ENCODE results near the gene CHP1.

CHP1 gene

DNA sequence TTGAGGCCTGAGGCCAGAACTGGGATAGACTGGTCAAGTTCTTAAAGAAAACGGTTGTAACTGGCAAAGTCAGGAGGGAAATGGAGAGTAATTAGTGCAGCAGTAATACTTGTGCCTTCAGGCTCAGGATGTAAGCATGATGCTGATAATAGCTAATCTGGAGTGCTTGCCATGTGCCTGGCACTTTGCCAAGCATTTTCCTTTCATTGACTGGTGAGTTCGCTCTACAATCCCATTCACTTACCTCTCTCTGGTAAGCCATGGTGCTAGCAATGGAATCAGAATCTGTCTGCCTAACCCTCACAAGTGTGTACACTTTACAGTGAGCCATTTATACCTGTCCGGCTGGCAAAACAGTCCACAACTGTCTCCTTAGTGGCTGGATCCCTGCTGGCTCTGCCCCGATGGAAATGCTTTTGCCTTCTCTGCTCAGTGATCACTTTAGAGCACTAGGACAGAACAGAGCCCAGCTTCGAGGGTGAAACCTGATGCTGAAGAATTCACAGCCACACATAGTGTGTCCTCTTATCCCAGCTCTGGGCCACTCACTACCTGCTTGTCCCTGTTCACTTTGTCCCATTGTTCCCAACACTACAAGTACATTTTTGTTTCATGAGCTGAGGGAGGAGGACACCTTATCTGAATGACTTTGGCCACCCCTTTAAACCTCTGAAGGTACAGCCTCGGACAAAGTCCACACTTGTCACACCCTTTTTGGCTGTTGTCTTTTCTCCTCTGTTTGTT lies 10.3 kb downstream of the CHP1 start (continued):
- TF ChIP-seq EGR2 (tag by site-specific recombination; IDR thresholded peaks at IDR 0.05; ENCODE audit: low read depth), result no peak
- TF ChIP-seq FEZF1 (tag by site-specific recombination; IDR thresholded peaks at IDR 0.05), result peak; percentile 32; the same call in 1 of the 2 replicates
- 0 out of 2 replicates have a peak, but pooled peaks have one; percentile 50 for TF ChIP-seq ZNF571 (tag by site-specific recombination; IDR thresholded peaks at IDR 0.05)
- TF ChIP-seq ZNF24 (tag by site-specific recombination; IDR thresholded peaks at IDR 0.05), result no peak
- 0 out of 2 replicates have a peak, but pooled peaks have one; percentile 61 for TF ChIP-seq ZNF776 (tag by site-specific recombination; IDR thresholded peaks at IDR 0.05; ENCODE audit: borderline replicate concordance)
- TF ChIP-seq ZNF561 (tag by site-specific recombination; IDR thresholded peaks at IDR 0.05; ENCODE audit: borderline replicate concordance), result peak; percentile 62; the same call in 1 of the 2 replicates
- 0 out of 2 replicates have a peak, but pooled peaks have one; percentile 44 for TF ChIP-seq ZNF549 (tag by site-specific recombination; IDR thresholded peaks at IDR 0.05)
- TF ChIP-seq ZNF37A (tag by site-specific recombination; IDR thresholded peaks at IDR 0.05), result 0 out of 2 replicates have a peak, but pooled peaks have one; percentile 34
- TF ChIP-seq, protein P1, sequence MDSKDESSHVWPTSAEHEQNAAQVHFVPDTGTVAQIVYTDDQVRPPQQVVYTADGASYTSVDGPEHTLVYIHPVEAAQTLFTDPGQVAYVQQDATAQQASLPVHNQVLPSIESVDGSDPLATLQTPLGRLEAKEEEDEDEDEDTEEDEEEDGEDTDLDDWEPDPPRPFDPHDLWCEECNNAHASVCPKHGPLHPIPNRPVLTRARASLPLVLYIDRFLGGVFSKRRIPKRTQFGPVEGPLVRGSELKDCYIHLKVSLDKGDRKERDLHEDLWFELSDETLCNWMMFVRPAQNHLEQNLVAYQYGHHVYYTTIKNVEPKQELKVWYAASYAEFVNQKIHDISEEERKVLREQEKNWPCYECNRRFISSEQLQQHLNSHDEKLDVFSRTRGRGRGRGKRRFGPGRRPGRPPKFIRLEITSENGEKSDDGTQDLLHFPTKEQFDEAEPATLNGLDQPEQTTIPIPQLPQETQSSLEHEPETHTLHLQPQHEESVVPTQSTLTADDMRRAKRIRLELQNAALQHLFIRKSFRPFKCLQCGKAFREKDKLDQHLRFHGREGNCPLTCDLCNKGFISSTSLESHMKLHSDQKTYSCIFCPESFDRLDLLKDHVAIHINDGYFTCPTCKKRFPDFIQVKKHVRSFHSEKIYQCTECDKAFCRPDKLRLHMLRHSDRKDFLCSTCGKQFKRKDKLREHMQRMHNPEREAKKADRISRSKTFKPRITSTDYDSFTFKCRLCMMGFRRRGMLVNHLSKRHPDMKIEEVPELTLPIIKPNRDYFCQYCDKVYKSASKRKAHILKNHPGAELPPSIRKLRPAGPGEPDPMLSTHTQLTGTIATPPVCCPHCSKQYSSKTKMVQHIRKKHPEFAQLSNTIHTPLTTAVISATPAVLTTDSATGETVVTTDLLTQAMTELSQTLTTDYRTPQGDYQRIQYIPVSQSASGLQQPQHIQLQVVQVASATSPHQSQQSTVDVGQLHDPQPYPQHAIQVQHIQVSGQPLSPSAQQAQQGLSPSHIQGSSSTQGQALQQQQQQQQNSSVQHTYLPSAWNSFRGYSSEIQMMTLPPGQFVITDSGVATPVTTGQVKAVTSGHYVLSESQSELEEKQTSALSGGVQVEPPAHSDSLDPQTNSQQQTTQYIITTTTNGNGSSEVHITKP (tag by site-specific recombination; IDR thresholded peaks at IDR 0.05), result peak; percentile 83
- TF ChIP-seq, protein P2, sequence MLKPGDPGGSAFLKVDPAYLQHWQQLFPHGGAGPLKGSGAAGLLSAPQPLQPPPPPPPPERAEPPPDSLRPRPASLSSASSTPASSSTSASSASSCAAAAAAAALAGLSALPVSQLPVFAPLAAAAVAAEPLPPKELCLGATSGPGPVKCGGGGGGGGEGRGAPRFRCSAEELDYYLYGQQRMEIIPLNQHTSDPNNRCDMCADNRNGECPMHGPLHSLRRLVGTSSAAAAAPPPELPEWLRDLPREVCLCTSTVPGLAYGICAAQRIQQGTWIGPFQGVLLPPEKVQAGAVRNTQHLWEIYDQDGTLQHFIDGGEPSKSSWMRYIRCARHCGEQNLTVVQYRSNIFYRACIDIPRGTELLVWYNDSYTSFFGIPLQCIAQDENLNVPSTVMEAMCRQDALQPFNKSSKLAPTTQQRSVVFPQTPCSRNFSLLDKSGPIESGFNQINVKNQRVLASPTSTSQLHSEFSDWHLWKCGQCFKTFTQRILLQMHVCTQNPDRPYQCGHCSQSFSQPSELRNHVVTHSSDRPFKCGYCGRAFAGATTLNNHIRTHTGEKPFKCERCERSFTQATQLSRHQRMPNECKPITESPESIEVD (tag by site-specific recombination; IDR thresholded peaks at IDR 0.05), result peak; percentile 58
- 0 out of 2 replicates have a peak, but pooled peaks have one; percentile 13 for TF ChIP-seq ZNF10 (tag by site-specific recombination; IDR thresholded peaks at IDR 0.05)
- TF ChIP-seq, protein P3, sequence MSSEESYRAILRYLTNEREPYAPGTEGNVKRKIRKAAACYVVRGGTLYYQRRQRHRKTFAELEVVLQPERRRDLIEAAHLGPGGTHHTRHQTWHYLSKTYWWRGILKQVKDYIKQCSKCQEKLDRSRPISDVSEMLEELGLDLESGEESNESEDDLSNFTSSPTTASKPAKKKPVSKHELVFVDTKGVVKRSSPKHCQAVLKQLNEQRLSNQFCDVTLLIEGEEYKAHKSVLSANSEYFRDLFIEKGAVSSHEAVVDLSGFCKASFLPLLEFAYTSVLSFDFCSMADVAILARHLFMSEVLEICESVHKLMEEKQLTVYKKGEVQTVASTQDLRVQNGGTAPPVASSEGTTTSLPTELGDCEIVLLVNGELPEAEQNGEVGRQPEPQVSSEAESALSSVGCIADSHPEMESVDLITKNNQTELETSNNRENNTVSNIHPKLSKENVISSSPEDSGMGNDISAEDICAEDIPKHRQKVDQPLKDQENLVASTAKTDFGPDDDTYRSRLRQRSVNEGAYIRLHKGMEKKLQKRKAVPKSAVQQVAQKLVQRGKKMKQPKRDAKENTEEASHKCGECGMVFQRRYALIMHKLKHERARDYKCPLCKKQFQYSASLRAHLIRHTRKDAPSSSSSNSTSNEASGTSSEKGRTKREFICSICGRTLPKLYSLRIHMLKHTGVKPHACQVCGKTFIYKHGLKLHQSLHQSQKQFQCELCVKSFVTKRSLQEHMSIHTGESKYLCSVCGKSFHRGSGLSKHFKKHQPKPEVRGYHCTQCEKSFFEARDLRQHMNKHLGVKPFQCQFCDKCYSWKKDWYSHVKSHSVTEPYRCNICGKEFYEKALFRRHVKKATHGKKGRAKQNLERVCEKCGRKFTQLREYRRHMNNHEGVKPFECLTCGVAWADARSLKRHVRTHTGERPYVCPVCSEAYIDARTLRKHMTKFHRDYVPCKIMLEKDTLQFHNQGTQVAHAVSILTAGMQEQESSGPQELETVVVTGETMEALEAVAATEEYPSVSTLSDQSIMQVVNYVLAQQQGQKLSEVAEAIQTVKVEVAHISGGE (tag by site-specific recombination; conservative IDR thresholded peaks at IDR 0.05; ENCODE audit: low read depth), result no peak
- TF ChIP-seq YY1 (tag by site-specific recombination; IDR thresholded peaks at IDR 0.05), result no peak
- no peak for TF ChIP-seq ZNF664 (tag by site-specific recombination; IDR thresholded peaks at IDR 0.05)
- TF ChIP-seq HOXA7 (CRISPR knock-in tag; IDR thresholded peaks at IDR 0.05; ENCODE audit: borderline replicate concordance), result no peak
- no peak for TF ChIP-seq ZNF624 (tag by site-specific recombination; IDR thresholded peaks at IDR 0.05)
- TF ChIP-seq, protein P4, sequence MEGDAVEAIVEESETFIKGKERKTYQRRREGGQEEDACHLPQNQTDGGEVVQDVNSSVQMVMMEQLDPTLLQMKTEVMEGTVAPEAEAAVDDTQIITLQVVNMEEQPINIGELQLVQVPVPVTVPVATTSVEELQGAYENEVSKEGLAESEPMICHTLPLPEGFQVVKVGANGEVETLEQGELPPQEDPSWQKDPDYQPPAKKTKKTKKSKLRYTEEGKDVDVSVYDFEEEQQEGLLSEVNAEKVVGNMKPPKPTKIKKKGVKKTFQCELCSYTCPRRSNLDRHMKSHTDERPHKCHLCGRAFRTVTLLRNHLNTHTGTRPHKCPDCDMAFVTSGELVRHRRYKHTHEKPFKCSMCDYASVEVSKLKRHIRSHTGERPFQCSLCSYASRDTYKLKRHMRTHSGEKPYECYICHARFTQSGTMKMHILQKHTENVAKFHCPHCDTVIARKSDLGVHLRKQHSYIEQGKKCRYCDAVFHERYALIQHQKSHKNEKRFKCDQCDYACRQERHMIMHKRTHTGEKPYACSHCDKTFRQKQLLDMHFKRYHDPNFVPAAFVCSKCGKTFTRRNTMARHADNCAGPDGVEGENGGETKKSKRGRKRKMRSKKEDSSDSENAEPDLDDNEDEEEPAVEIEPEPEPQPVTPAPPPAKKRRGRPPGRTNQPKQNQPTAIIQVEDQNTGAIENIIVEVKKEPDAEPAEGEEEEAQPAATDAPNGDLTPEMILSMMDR (tag by site-specific recombination; IDR thresholded peaks at IDR 0.05), result no peak
- TF ChIP-seq ZNF248 (tag by site-specific recombination; IDR thresholded peaks at IDR 0.05), result no peak
- TF ChIP-seq ZNF629 (tag by site-specific recombination; IDR thresholded peaks at IDR 0.05), result 0 out of 2 replicates have a peak, but pooled peaks have one; percentile 37
- TF ChIP-seq, protein P5, sequence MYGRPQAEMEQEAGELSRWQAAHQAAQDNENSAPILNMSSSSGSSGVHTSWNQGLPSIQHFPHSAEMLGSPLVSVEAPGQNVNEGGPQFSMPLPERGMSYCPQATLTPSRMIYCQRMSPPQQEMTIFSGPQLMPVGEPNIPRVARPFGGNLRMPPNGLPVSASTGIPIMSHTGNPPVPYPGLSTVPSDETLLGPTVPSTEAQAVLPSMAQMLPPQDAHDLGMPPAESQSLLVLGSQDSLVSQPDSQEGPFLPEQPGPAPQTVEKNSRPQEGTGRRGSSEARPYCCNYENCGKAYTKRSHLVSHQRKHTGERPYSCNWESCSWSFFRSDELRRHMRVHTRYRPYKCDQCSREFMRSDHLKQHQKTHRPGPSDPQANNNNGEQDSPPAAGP (tag by site-specific recombination; IDR thresholded peaks at IDR 0.05), result no peak
- no peak for TF ChIP-seq ZNF23 (tag by site-specific recombination; IDR thresholded peaks at IDR 0.05; ENCODE audit: borderline replicate concordance)
- peak; percentile 94 for TF ChIP-seq ZNF660 (tag by site-specific recombination; IDR thresholded peaks at IDR 0.05)
- peak; percentile 62 for TF ChIP-seq ZXDB (tag by site-specific recombination; IDR thresholded peaks at IDR 0.05)
- 0 out of 2 replicates have a peak, but pooled peaks have one; percentile 22 for TF ChIP-seq OSR2 (tag by site-specific recombination; IDR thresholded peaks at IDR 0.05)
- TF ChIP-seq ZBTB48 (tag by site-specific recombination; IDR thresholded peaks at IDR 0.05), result no peak
- 0 out of 2 replicates have a peak, but pooled peaks have one; percentile 21 for TF ChIP-seq ZNF596 (tag by site-specific recombination; IDR thresholded peaks at IDR 0.05)
- TF ChIP-seq ZNF114 (tag by site-specific recombination; IDR thresholded peaks at IDR 0.05), result no peak
- peak; percentile 68 for TF ChIP-seq PRDM1 (tag by site-specific recombination; IDR thresholded peaks at IDR 0.05)
- TF ChIP-seq ZBTB17 (tag by site-specific recombination; IDR thresholded peaks at IDR 0.05), result peak; percentile 90
